Measurements from ENCODE around the gene TCAF1.

- TF ChIP-seq CTCF (IDR thresholded peaks at IDR 0.05; ENCODE audit: borderline replicate concordance, extremely low read depth, low read length, poor library complexity, severe bottlenecking) (no peak), EZH2 (IDR thresholded peaks at IDR 0.05; ENCODE audit: borderline replicate concordance, low read depth, low read length, severe bottlenecking) (no peak)
These were observed 4.2 kb upstream of the TCAF1 start for GRCh38 chr7:143906151-143906550.
